ACHN (cell line): Measurements from ENCODE around the gene AIRE.
"Not testable (repeated sequence)": the region's sequence is repeated elsewhere in the genome, so short reads cannot be mapped to it uniquely, and the experiment has no call there.

Source experiments
- DNase-seq: peaks from one replicate; pipeline ENCODE4 v3.0.0-alpha.2; 2015
- in situ Hi-C: cut with HindIII; loops from 2 replicates; pipeline ENCODE4 v1.10.0; 2017; ENCODE audit warnings: low sequenced_read_pairs, low pct_ligation_motif_present, low pct_unique_long_range_greater_than_20kb

Gene AIRE

DNA sequence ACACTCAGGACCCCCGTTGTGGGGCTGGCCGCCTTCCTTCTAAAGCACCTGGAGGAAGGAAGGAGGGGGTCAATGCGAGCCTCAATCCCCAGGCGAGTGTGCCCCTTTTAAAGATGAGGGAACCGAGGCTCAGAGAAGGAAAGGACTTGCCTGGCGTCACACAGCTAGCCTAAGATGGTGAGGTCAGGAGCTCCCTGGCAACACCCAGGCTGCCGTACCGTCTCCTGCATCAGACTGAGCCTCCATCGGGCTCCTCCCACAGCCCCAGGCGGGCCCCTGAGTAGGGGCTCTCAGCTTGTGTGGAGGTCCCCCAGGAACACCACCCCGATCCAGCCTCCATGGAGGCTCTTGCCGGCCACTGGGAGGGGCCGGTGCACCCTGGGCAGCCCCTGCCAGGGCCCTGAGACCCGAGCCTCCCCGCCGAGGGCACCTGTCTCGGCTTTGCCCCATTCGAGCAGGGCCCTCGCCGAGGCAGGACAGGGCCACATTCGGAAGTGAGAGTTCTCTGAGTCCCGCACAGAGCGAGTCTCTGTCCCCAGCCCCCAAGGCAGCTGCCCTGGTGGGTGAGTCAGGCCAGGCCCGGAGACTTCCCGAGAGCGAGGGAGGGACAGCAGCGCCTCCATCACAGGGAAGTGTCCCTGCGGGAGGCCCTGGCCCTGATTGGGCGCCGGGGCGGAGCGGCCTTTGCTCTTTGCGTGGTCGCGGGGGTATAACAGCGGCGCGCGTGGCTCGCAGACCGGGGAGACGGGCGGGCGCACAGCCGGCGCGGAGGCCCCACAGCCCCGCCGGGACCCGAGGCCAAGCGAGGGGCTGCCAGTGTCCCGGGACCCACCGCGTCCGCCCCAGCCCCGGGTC, at the start of gene AIRE:
Gene AIRE (plus strand): TSS at position 739 of the 855 bp plus-strand sequence. CDS start 131 bp downstream, outside the sequence.
- DNase-seq = peak; percentile 20
- in situ Hi-C loops = no loop called here

GRCh38 chr21:44240353-44240752, 45.3 kb upstream of the AIRE start:
- in situ Hi-C loops, DNase-seq: not testable (repeated sequence)

DNA sequence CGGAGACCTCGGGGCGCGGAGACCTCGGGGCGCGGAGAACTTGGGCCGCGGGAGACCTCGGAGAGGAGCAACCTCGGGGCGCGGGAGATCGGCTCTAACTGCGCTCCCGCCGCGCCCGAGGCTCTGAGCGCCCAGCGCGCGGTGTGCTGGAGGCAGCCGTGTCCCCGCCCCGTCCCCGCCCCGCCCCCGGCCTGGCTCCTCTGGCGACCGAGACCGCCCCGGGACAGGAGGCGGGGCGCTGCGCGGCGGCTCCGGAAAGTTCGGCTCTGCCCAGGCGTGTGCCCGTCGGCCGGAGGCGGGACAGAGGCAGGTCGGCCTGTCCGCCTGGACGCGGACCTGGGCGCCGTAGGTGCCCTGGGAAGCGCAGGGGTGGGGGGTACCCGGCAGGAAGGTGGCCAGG, 44.8 kb upstream of the AIRE start, which contains the start of gene ICOSLG:
Gene ICOSLG (minus strand): TSS at position 102 of the 400 bp plus-strand sequence. CDS start 126 bp downstream, outside the sequence.
- DNase-seq, in situ Hi-C loops: not testable (repeated sequence)

DNA sequence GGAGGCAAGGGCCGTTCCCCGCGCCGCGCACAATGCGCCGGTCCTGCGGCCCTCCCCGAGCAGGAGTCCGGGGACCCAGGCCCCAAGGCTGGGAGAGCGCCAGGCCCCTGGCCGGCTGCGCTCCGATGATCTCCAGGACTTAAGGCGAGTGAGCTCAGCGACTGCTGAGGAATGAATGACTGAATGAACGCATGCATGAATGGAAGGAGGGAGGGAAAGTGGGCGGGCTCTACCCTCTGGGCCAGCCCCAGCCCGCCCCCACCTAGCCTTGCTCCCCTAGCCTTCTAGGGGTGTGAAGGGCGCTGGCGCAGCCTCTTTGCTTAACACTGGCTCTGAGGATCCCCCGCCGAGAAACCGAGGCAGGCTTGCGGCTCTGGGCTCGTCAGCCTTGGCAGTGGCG, 44.4 kb upstream of the AIRE start:
- DNase-seq, in situ Hi-C loops: not testable (repeated sequence)

DNA sequence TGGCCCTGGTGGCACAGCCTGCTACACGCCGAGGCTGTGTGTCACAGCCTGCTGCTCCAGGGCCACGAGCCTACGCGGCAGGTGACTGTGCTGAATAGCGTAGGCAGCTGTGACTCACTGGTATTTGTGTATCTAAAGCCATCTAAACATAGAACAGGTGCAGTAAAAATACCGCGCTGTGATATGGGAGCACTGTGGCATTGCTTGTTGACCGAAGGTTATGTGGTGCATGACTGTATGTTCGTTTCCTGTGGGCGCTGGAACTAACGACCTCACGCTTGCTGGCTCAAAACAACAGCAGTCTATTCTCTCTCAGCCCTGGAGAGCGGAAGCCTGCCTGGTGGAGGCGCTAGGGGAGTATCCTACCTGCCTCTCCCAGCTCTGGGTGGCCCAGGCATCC, 41.7 kb upstream of the AIRE start:
- in situ Hi-C loops = not testable (repeated sequence)

DNA sequence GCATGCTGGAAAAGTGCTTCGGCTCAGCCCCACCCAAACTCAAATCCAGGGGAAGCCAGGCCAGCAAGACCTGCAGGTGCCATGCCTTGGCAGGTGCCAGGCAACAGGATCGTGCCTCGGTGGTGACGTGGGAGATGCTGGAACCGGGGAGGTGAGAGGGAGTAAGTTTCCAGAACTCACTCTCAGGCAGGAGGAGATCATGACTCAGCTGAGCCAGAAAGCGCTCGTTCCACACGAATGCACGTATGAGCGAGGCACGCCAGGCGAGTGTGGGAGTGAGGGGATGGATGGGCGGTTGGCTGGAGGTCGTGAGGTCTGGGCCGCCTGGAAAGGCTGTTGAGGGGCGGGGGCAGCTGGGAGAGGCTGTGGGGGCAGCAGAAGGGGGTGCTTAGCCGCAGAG, 37.8 kb upstream of the AIRE start:
- DNase-seq, in situ Hi-C loops: not testable (repeated sequence)

More for the DNA sequence above, 41.7 kb upstream of the AIRE start:
- not testable (repeated sequence) for DNase-seq

DNA sequence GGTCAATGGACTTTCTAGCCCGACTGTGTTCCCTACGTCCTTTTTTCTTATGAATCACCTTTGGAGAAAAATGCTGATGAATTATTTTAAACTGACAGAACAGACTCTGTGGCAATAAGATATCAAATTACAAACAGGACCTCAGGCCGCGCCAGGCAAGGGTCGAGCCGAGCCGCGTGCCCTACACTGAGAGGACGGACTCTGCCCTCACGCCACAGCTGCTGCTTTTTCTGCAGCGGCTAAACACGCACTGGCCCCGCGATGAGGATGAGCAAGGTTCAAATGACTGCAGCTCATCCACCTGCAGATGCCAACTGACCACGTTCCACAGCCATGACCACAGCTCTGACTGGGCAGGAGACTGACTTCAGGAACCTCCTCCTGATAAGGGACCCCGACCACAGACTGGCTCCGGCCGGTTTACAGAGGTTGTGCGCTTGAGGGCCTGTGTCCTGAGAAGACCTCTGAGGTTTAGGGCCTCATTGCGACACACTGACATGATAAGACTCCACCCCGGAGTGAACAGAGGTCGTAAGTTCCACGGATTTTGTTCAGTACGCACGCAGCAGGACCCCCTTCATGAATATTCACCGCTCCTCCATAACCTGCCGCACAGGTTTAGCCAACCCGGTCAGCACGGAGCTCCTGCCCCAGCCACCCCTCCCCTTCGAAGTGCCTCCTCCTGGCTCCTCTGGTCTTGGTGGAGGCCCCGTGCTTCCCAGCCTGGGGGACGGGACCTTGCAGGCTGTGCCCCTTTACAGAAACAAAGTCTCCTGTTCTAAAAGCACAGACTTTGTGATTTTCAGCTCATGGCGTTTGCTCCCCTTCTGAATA, 36.3 kb upstream of the AIRE start:
- DNase-seq, in situ Hi-C loops: not testable (repeated sequence)

- in situ Hi-C loops = no loop called here
- DNase-seq = no peak
Observed at GRCh38 chr21:44253832-44254710, 31.6 kb upstream of the AIRE start.

- DNase-seq = no peak
- in situ Hi-C loops = no loop called here
Observed at GRCh38 chr21:44255511-44255981, 30.1 kb upstream of the AIRE start.

GRCh38 chr21:44258056-44258725, 27.5 kb upstream of the AIRE start:
- in situ Hi-C loops = no loop called here
- no peak for DNase-seq

GRCh38 chr21:44259082-44259705, 26.5 kb upstream of the AIRE start:
- DNase-seq = no peak
- in situ Hi-C loops = no loop called here

- in situ Hi-C loops = no loop called here
- DNase-seq = no peak
Observed at GRCh38 chr21:44260066-44260465, 25.6 kb upstream of the AIRE start.

DNA sequence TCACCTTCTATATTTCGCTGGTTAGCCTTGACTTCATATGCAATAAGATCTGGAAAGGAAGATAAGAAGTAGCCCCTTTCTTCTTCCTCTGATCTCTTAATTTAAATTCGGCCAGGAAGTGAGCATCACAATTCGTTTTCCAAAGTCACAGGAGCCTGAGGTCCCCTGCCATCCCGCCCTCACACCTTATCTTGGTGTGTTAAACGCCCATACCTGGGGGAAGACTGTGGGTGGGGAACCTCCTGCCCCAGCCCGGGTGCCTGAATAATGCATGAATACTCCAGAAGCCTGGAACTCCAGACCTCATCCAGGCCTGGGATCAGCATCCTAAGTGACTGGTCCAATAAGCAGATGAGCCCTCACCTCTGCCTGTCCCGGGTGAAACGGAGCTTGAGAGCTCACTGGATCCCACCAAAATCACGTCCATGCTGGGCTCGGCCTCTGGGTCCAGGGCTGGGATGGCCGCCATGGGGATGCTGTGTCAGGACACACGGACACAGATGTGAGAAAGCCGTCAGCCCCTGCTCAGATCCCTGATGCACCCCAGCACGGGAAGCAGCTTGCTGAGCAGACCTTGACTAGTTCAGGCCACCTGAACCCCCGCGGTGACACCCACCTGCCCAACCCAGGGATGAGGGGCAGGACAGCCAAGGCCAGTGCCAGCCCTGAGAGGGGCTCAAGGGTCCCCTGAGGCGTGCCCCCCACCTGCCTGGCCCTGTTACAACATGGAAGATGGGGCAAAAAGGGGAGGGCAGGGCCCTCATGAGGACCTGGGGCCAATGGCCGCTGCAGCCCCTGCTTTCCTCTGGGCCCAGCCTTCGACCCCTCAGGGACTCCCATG, 24.7 kb upstream of the AIRE start:
- in situ Hi-C loops = no loop called here
- no peak for DNase-seq

- in situ Hi-C loops = no loop called here
- no peak for DNase-seq
Observed at GRCh38 chr21:44261675-44262295, 23.9 kb upstream of the AIRE start, which contains the start of gene DNMT3L. DNMT3L (minus strand) TSS chr21:44261897; CDS start chr21:44261259, 638 bp downstream.

DNA sequence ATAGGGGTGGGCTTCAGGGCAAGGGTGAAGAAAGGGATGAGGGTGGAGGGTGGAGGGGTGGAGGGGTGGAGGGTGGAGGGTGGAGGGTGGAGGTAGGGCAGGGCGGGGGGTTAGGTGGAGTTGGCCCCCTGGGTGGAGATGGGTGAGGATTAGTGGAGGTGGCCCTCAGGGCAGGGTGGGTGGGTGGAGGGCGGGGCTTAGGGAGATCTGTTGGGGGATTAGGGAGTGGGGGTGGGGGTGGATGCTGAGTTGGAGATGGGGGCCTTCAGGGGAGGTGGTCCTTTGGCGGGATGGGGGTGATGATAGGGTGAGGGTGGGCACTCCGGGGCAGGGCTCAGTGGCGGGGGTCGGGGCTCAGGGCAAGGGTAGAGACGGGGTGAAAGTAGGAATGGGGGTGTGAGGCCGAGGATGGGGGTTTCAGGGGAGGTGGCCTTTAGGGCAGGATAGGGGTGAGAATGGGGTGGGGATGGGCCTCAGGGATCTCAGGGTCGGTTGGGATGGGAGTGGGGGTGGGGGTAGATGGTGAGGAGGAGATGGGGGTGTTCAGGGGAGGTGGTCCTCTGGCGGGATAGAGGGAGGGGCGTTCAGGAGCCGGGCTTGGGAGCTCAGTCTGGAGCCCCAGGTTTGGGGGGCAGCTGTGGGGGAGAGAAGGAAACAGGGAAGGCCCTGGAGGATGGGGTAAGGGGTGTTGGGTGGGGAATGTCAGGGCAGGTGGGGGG, 23.2 kb upstream of the AIRE start:
- in situ Hi-C loops = no loop called here
- DNase-seq = no peak
